ENCODE results near the gene CLIC4.
"Not testable (repeated sequence)": the region's sequence is repeated elsewhere in the genome, so short reads cannot be mapped to it uniquely, and the experiment has no call there.

The CLIC4 gene

DNA sequence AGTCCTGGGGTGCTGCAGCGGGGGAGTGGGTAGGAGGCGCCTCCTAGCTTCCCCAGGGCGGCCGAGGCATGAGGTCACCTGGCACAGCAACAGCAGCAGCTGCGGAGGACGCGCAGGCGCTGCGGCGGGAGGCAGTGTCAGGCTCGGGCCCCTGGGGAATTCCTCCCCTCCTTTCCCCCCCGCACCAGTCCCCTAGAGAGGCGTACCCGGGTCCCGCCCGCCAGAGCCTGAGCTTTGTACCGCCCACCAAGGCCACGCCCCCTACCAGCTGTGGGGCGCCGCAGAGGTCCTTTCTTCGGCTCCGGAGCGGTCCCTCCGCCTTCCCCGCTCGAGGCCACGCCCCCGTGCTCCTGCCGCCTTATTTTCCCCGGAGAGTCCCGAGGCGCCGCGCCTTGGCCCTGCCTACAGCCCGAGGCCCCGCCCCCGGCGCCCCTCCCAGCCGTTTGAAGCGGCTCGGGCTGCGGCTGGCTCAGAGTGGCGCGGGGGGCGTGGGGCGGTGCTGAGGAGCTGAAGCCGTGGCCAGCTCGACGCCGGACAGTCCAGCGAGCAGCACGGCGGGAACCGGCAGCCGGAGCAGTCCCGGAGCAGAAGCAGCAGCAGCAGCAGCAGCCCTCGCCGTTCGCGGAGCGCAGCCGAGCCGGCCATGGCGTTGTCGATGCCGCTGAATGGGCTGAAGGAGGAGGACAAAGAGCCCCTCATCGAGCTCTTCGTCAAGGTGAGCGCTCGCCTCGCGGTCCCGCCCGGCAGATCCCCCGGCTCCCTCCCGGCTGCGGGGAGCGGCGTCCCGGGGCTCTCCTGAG lies at the start of gene CLIC4:
Gene CLIC4 (plus strand): TSS at position 537 of the 800 bp plus-strand sequence. CDS start 107 bp downstream, at position 644.
- TF ChIP-seq, protein P1, sequence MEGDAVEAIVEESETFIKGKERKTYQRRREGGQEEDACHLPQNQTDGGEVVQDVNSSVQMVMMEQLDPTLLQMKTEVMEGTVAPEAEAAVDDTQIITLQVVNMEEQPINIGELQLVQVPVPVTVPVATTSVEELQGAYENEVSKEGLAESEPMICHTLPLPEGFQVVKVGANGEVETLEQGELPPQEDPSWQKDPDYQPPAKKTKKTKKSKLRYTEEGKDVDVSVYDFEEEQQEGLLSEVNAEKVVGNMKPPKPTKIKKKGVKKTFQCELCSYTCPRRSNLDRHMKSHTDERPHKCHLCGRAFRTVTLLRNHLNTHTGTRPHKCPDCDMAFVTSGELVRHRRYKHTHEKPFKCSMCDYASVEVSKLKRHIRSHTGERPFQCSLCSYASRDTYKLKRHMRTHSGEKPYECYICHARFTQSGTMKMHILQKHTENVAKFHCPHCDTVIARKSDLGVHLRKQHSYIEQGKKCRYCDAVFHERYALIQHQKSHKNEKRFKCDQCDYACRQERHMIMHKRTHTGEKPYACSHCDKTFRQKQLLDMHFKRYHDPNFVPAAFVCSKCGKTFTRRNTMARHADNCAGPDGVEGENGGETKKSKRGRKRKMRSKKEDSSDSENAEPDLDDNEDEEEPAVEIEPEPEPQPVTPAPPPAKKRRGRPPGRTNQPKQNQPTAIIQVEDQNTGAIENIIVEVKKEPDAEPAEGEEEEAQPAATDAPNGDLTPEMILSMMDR (conservative IDR thresholded peaks at IDR 0.05; ENCODE audit: low read depth, low read length) = no peak
- Histone ChIP-seq H3K4me1 (ENCODE audit: low read depth, poor library complexity, severe bottlenecking) (peaks cover 60% of the 10 kb centered on the region), H2AFZ (ENCODE audit: low read depth) (peak within 1 kb of the TSS; percentile 50; the same call in 1 of the 2 replicates)

DNA sequence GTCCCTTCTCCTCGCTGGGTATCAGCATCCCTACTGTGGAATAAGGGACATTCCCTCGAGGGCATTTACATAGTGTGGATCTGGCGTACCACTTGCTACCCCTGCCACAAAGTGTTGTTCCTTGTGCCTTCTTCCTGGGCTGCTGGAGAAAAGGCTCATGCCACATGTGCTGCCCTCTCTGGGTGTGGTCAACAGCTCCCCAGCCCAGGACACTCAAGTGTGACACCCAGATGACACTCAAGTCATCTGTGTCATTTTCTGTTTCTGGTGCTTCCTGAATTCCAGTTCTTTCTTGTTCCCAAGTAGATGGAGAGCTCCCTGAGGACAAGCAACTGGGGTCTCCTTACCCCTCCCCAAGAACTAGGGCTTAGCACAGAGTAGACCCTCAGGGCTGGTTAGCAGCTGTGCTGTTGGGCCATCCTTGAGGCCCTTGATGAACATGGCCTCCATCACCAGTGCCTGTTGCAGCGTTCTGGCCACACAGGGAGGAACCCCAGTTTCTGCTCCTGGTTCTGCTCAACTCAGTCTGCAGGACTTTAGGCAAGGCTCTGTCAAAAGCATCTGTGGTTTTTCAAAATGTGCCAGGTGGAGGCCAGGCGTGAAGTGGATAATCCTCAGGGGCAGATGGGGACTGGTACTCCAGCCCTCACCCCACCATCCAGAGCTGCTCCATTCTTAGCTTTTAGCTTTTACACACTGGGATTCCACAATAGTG lies 49.0 kb upstream of the CLIC4 start:
- no peak overlapping the region; the same call in 1 of the 2 replicates for H2AFZ ChIP-seq (ENCODE audit: low read depth)
- no peaks in the 10 kb centered on the region for H3K27me3 ChIP-seq (ENCODE audit: insufficient read depth, low read depth)
- no peaks in the 10 kb centered on the region for H3K79me2 ChIP-seq (ENCODE audit: insufficient read depth, low read depth)
- H3K4me2 ChIP-seq = peak overlapping the region; percentile 33; the same call in 1 of the 2 replicates
- H3K4me1 ChIP-seq (ENCODE audit: low read depth, poor library complexity, severe bottlenecking) = peaks cover 41% of the 10 kb centered on the region
- no peaks in the 10 kb centered on the region for H4K20me1 ChIP-seq (ENCODE audit: insufficient read depth)
- no peak overlapping the region for H3K9ac ChIP-seq
- TF ChIP-seq, protein P1 (conservative IDR thresholded peaks at IDR 0.05; ENCODE audit: low read depth, low read length) = no peak
- no peak overlapping the region for H3K4me3 ChIP-seq (IDR thresholded peaks at IDR 0.05; ENCODE audit: insufficient read depth, low read depth, low read length)
- no peak overlapping the region for H3K27ac ChIP-seq
- no peaks in the 10 kb centered on the region for H3K36me3 ChIP-seq (ENCODE audit: insufficient read depth)

More for the DNA sequence above, at the start of gene CLIC4:
- Histone ChIP-seq H3K27ac (peak within 1 kb of the TSS; percentile 84), H3K4me3 (IDR thresholded peaks at IDR 0.05; ENCODE audit: insufficient read depth, low read depth, low read length) (peak within 1 kb of the TSS; percentile 87), H4K20me1 (ENCODE audit: insufficient read depth) (no peaks in the 10 kb centered on the region), H3K79me2 (ENCODE audit: insufficient read depth, low read depth) (peaks cover 43% of the 10 kb centered on the region), H3K36me3 (ENCODE audit: insufficient read depth) (no peaks in the 10 kb centered on the region), H3K9ac (peak within 1 kb of the TSS; percentile 67), H3K27me3 (ENCODE audit: insufficient read depth, low read depth) (no peaks in the 10 kb centered on the region), H3K4me2 (peak within 1 kb of the TSS; percentile 99)

DNA sequence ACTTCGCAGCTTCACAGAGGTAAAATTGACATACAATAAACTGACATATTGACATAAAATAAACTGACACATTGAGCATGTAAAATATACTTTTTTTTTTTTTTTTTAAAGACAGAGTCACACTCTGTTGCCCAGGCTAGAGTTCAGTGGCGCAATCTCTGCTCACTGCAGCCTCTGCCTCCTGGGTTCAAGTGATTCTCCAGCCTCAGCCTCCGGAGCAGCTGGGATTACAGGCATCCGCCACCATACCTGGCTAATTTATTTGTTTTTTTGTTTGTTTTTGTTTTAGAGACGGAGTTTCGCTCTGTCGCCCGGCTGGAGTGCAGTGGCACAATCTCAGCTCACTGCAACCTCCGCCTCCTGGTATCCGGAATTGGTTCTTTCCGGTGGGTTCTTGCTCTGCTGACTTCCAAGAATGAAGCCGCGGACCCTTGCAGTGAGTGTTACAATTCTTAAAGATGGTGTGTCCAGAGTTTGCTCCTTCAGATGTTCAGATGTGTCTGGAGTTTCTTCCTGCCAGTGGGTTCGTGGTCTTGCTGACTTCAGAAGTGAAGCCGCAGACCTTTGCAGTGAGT lies 48.4 kb upstream of the CLIC4 start:
- no peaks in the 10 kb centered on the region for H4K20me1 ChIP-seq (ENCODE audit: insufficient read depth)
- H3K36me3 ChIP-seq (ENCODE audit: insufficient read depth) = no peaks in the 10 kb centered on the region
- no peak overlapping the region for H3K9ac ChIP-seq
- no peaks in the 10 kb centered on the region for H3K27me3 ChIP-seq (ENCODE audit: insufficient read depth, low read depth)
- TF ChIP-seq, protein P1 (conservative IDR thresholded peaks at IDR 0.05; ENCODE audit: low read depth, low read length) = no peak
- H3K79me2 ChIP-seq (ENCODE audit: insufficient read depth, low read depth) = no peaks in the 10 kb centered on the region
- H3K4me3 ChIP-seq (IDR thresholded peaks at IDR 0.05; ENCODE audit: insufficient read depth, low read depth, low read length) = no peak overlapping the region
- peak overlapping the region; percentile 33; the same call in 1 of the 2 replicates for H3K4me2 ChIP-seq
- H2AFZ ChIP-seq (ENCODE audit: low read depth) = no peak overlapping the region; the same call in 1 of the 2 replicates
- no peak overlapping the region for H3K27ac ChIP-seq
- H3K4me1 ChIP-seq (ENCODE audit: low read depth, poor library complexity, severe bottlenecking) = peaks cover 43% of the 10 kb centered on the region

DNA sequence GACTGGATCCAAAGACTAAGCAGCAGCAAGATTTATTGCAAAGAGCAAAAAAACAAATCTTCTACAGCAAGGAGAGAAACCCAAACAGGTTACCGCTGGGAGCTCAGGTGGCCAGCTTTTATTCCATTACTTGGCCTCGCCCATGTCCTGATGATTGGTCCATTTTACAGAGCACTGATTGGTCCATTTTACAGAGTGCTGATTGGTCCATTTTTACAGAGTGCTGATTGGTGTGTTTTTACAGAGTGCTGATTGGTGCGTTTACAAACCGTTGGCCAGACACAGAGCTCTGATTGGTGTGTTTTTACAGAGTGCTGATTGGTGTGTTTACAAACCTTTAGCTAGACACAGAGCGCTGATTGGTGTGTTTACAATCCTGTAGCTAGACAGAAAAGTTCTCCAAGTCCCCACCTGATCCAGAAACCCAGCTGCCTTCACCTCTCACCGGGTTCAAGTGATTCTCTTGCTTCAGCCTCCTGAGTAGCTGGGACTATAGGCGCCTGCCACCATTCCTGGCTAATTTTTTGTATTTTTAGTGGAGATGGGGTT lies 47.7 kb upstream of the CLIC4 start:
- H2AFZ ChIP-seq (ENCODE audit: low read depth); H3K79me2 ChIP-seq (ENCODE audit: insufficient read depth, low read depth): not testable (repeated sequence)

DNA sequence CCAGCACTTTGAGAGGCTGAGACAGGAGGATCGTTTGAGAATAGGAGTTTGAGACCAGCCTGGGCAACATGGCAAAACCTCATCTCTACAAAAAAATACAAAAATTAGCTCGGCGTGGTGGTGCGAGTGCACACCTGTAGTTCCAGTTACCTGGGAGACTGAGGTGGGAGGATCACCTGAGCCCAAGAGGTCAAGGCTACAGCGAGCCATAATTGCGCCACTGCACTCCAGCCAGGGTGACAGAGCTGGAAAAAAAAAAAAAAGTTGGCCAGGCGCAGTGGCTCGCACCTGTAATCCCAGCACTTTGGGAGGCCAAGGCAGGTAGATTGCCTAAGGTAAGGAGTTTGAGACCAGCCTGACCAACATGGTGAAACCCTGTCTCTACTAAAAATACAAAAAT lies 46.9 kb upstream of the CLIC4 start:
- H3K79me2 ChIP-seq (ENCODE audit: insufficient read depth, low read depth); H2AFZ ChIP-seq (ENCODE audit: low read depth); H3K9ac ChIP-seq; H3K27me3 ChIP-seq (ENCODE audit: insufficient read depth, low read depth); H4K20me1 ChIP-seq (ENCODE audit: insufficient read depth); H3K27ac ChIP-seq; H3K36me3 ChIP-seq (ENCODE audit: insufficient read depth); H3K4me3 ChIP-seq (IDR thresholded peaks at IDR 0.05; ENCODE audit: insufficient read depth, low read depth, low read length); H3K4me2 ChIP-seq: not testable (repeated sequence)
- H3K4me1 ChIP-seq (ENCODE audit: low read depth, poor library complexity, severe bottlenecking) = peaks cover 52% of the 10 kb centered on the region

More for the DNA sequence above, 47.7 kb upstream of the CLIC4 start:
- H3K27ac ChIP-seq; H3K4me3 ChIP-seq (IDR thresholded peaks at IDR 0.05; ENCODE audit: insufficient read depth, low read depth, low read length); H3K4me2 ChIP-seq; H3K27me3 ChIP-seq (ENCODE audit: insufficient read depth, low read depth); H3K36me3 ChIP-seq (ENCODE audit: insufficient read depth); H3K9ac ChIP-seq; H4K20me1 ChIP-seq (ENCODE audit: insufficient read depth): not testable (repeated sequence)
- peaks cover 50% of the 10 kb centered on the region for H3K4me1 ChIP-seq (ENCODE audit: low read depth, poor library complexity, severe bottlenecking)
